CD4-positive, alpha-beta T cell treated with Interleukin-6 for 4 hours (primary cell): Measurements from ENCODE around the gene USP48.
A peak's percentile ranks its signal among the peaks of the same experiment; 100 is the strongest.
"Not testable (repeated sequence)": the region's sequence is repeated elsewhere in the genome, so short reads cannot be mapped to it uniquely, and the experiment has no call there.

Experiments
- DNase-seq: peaks from one replicate; pipeline ENCODE4 v3.0.0-alpha.2; 2020; ENCODE audit warnings: mixed read lengths

USP48 gene

GRCh38 chr1:21814241-21814918, 31.4 kb upstream of the USP48 start:
- DNase-seq = peak; percentile 46

GRCh38 chr1:21813542-21813941, 30.6 kb upstream of the USP48 start:
- no peak for DNase-seq

DNA sequence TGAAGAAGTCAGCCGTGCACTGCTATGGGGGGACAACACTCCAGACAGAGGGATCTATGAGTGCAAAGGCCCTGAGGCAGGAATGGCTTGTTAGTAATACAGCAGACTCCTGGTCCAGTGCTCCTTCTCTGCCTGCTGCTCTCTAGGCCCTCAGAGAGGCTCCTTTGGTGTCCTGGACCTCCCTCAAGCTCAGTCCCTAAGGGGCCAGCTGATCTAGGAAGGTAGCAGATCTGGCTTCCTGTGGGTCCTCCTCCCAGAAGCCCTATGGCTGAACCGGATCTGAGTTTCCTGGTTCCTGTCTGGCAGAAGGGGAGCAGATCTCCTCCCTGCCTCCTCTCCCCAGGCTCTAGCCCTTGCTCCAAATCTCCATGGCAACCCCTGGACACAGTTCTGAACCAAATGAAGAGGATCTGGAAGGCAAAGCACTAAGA, 28.9 kb upstream of the USP48 start, which contains the start of gene LDLRAD2:
Gene LDLRAD2 (plus strand): TSS at position 391 of the 431 bp plus-strand sequence. CDS start 187 bp downstream, outside the sequence.
- no peak for DNase-seq

GRCh38 chr1:21804536-21804935, 21.6 kb upstream of the USP48 start:
- DNase-seq = no peak

GRCh38 chr1:21801100-21801499, 18.2 kb upstream of the USP48 start:
- DNase-seq = no peak

DNA sequence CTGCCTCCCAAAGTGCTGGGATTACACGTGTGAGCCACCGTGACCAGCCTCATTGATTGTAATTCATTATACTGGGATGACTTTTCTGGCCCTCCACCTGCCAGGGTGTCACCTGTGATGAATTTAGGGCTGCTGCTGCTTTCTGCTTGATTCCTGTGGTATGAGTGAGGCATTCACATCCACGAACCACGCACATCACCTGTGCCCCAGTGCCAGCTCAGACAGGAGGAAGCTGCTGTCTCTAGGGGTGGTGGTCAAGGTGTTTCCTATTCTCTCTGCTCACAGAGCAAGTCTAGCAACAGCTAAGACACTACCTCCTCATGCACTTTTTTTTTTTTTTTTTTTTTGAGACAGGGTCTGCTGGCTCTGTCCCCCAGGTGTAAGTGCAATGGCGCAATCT, 16.8 kb upstream of the USP48 start:
- no peak for DNase-seq

- no peak for DNase-seq
Measured at GRCh38 chr1:21795075-21795474, 12.1 kb upstream of the USP48 start.

GRCh38 chr1:21794656-21795055, 11.7 kb upstream of the USP48 start:
- no peak for DNase-seq

GRCh38 chr1:21793104-21793503, 10.2 kb upstream of the USP48 start:
- no peak for DNase-seq

- no peak for DNase-seq
Measured at GRCh38 chr1:21786640-21787039, 3.7 kb upstream of the USP48 start.

DNA sequence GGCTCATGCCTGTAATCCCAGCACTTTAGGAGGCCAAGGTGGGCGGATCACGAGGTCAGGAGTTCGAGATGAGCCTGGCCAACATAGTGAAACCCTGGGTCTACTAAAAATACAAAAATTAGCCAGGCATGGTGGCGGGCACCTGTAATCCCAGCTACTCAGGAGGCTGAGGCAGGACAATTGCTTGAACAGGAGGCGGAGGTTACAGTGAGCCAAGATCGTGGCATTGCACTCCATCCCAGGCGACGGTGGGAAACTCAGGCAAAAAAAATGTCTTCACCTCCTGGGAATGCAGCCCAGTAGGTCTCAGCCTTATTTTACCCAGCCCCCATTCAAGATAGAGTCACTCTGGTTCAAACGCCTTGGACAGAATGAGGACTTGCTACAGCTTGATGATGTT, 2.8 kb upstream of the USP48 start:
- DNase-seq = not testable (repeated sequence)

GRCh38 chr1:21783679-21784603, 992 bp upstream of the USP48 start:
- no peak for DNase-seq

GRCh38 chr1:21782349-21782867, 541 bp downstream of the USP48 start:
- DNase-seq = peak; percentile 43

- DNase-seq = no peak
Measured at GRCh38 chr1:21781815-21782348, 1.1 kb downstream of the USP48 start.

DNA sequence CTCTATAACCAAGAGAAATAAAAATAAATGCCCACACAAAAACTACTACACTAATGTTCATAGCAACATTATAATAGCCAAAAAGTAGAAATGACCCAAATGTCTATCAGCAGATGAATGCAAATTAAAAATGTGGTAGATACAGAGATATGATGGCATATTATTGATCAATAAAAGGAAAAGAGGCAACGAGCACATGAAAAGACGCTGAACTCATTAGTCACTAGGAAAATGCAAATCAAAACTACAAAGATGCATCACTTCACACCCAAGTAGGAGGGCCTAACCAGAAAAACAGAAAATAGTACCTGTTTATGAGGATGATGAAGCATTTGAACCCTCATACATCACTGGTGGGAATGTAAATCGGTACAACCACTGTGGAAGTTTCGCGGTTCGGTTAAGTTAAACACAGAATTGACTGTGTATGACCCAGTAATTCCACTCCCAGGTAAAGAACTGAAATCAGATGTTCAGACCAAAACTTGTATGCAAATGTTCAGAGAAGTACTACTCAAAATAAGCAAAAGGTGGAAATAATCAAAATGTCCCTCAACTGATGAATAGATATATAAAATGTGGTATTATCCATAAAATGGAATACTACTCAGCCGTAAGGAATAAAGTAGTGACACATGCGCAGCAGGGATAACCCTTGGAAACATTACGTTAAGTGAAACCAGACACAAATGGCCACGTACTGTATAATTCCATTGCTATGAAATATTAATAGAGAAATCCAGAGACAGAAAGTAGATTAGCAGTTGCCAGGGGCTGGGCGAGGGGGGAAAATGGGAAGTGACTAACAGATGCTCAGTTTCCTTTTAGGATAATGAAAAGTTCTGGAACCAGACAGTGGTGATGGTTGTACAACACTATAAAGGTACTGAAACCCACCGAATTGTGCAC, 3.1 kb downstream of the USP48 start:
- no peak for DNase-seq

- no peak for DNase-seq
Measured at GRCh38 chr1:21778405-21778727, 4.6 kb downstream of the USP48 start.

DNA sequence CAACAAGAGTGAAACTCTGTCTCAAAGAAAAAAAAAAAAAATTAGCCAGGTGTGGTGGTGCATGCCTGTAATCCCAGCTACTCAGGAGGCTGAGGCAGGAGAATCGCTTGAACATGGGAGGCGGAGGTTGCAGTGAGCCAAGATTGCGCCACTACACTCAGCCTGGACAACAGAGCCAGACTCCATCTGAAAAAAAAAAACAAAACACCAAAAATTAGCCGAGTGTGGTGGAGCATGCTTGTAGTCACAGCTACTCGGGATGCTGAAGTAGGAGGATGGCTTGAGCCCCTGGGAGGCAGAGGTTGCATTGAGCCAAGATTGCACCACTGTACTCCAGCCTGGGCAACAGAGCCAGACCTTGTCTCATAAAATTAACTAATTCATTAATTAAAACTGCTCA, 6.0 kb downstream of the USP48 start:
- DNase-seq = not testable (repeated sequence)

- no peak for DNase-seq
Measured at GRCh38 chr1:21775985-21776562, 6.9 kb downstream of the USP48 start.

DNA sequence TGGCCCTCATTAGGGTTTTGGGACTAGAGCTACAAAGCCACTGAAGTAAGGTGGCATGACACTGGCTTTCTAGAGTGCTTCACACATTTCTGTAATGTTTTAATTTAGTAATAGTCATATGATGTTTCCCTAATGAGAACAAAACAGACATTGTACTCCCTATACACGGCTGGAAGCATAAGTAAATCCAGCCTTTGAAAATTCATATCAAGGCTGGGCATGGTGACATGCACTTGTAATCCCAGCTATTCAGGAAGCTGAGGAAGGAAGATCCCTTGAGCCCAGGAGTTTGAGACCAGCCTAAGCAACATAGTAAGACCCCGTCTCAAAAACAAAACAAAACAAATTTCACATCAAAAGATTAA, 7.4 kb downstream of the USP48 start:
- no peak for DNase-seq

DNA sequence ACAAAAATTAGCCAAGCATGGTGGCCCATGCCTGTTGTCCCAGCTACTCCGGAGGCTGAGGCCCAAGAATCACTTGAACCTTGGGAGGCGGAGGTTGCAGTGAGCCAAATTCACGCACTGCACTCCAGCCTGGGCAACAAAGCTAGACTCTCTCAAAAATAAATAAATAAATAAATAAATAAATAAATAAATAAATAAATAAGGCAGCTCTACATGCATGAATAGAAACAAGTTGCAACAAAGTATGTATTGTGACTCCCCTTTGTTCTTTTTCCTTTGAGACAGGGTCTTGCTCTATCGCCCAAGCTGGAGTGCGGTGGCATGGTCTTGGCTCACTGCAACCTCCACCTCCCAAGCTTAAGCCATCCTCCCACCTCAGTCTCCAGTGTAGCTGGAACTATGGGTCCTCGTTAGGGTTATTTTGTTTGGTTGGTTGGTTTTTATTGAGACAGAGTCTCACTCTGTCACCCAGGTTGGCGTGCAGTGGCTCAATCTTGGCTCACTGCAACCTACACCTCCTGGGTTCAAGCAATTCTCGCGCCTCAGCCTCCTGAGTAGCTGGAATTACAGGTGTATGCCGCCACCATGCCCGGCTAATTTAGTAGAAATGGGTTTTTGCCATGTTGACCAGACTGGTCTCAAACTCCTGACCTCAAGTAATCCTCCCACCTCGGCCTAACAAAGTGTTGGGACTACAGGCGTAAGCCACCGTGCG, 8.0 kb downstream of the USP48 start:
- DNase-seq = no peak

DNA sequence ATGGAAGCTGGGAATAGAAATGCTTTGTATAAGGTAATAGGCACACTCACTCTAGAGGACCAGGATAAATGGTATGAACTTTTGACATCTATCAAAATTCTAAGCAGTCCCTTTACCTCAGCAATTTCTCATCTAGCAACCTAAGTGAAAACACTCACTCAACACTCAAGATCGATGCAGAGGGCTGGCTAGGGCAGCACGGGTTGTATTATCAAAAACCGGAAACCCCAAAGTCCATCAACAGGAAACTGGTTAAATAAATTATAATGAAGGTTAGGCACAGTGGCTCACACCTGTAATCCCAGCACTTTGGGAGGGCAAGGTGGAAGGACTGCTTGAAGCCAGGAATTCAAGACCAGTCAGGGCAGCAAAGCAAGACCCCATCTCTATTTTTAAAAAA, 9.4 kb downstream of the USP48 start:
- peak; percentile 9 for DNase-seq

- DNase-seq = not testable (repeated sequence)
Measured at GRCh38 chr1:21771672-21772071, 11.3 kb downstream of the USP48 start.
